CD14-positive monocyte (primary cell): ENCODE data around the gene MDK. TPM values are rescaled to one million over a fixed set of nuclear protein-coding genes. Genes with fewer than 3 reads are reported as not detected.

Source experiments
- DNase-seq, 3 donors: peaks; one replicate each; pipeline ENCODE4 v3.0.0-alpha.2; 2011 to 2022
- H2AFZ ChIP-seq: 2 replicates; pipeline ENCODE4 v1.6.0; 2012; ENCODE audit warnings: mild to moderate bottlenecking, low read depth, low read length, inconsistent platforms; ENCODE audit not compliant: insufficient read depth, poor library complexity, severe bottlenecking
- H3K27ac ChIP-seq, 2 donors: 1 replicate in 1 of 2; 2 replicates in 1 of 2; pipeline ENCODE4 v1.5.1; 2012 to 2013; ENCODE audit warnings: low read length in 2 of 2, control low read depth in 1 of 2, inconsistent platforms in 1 of 2, low read depth in 1 of 2, mild to moderate bottlenecking in 1 of 2
- H3K27me3 ChIP-seq, 2 donors: one replicate each; pipeline versions ENCODE4 v1.6.0 to v1.6.1; 2011 to 2013; ENCODE audit warnings: low read length in 2 of 2; ENCODE audit not compliant: control insufficient read depth in 2 of 2, insufficient read depth in 2 of 2
- H3K36me3 ChIP-seq, 2 donors: replicated peaks in 1 of 2; 1 replicate in 1 of 2; 2 replicates in 1 of 2; pipeline versions ENCODE4 v1.5.1 to v1.6.1; 2012 to 2013; ENCODE audit warnings: low read length in 2 of 2, control low read depth in 1 of 2, inconsistent platforms in 1 of 2, mild to moderate bottlenecking in 1 of 2; ENCODE audit not compliant: insufficient read depth in 2 of 2, control insufficient read depth in 1 of 2
- H3K4me1 ChIP-seq, 2 donors: 1 replicate in 1 of 2; 2 replicates in 1 of 2; pipeline versions ENCODE4 v1.5.1 to v1.6.1; 2012 to 2013; ENCODE audit warnings: low read length in 2 of 2, control low read depth in 1 of 2, inconsistent platforms in 1 of 2, mild to moderate bottlenecking in 1 of 2, moderate library complexity in 1 of 2; ENCODE audit not compliant: insufficient read depth in 2 of 2, control insufficient read depth in 1 of 2
- H3K4me2 ChIP-seq: replicated peaks from 2 replicates; pipeline ENCODE3; 2012; ENCODE audit warnings: low read length, moderate library complexity, mild to moderate bottlenecking; ENCODE audit not compliant: poor library complexity, severe bottlenecking; ENCODE audit errors: extremely low read depth
- H3K4me3 ChIP-seq, 3 experiments: fragments of 200-600 bp in 1 of 3; sonication (generic) in 1 of 3; replicated peaks in 1 of 3; 1 replicate in 2 of 3; 2 replicates in 1 of 3; pipeline ENCODE4 v1.5.1; 2011 to 2013; ENCODE audit warnings: low read length in 3 of 3, mild to moderate bottlenecking in 3 of 3, control low read depth in 2 of 3, low read depth in 2 of 3, inconsistent platforms in 1 of 3, moderate library complexity in 1 of 3
- H3K79me2 ChIP-seq: 2 replicates; pipeline ENCODE4 v1.6.0; 2012; ENCODE audit warnings: mild to moderate bottlenecking, control low read depth, inconsistent platforms, low read length, moderate library complexity; ENCODE audit not compliant: insufficient read depth
- H3K9ac ChIP-seq: 2 replicates; pipeline ENCODE4 v1.6.0; 2017; ENCODE audit warnings: low read length, mild to moderate bottlenecking; ENCODE audit not compliant: insufficient read depth, poor library complexity, severe bottlenecking
- H3K9me3 ChIP-seq, 2 donors: replicated peaks in 1 of 2; 1 replicate in 1 of 2; 2 replicates in 1 of 2; pipeline versions ENCODE4 v1.5.1 to v1.6.1; 2012 to 2013; ENCODE audit warnings: low read length in 2 of 2, control low read depth in 1 of 2; ENCODE audit not compliant: control insufficient read depth in 1 of 2, insufficient read depth in 1 of 2
- H4K20me1 ChIP-seq: 2 replicates; pipeline ENCODE4 v1.6.0; 2012; ENCODE audit warnings: mild to moderate bottlenecking, low read length, control low read depth, moderate library complexity; ENCODE audit not compliant: insufficient read depth
- H3K27ac Mint-ChIP-seq, 7 donors: one replicate each; pipeline ENCODE4 v1.8.0; 2020; ENCODE audit warnings: mild to moderate bottlenecking in 7 of 7, mixed read lengths in 7 of 7, moderate library complexity in 6 of 7, inconsistent platforms in 2 of 7
- H3K27me3 Mint-ChIP-seq, 3 donors: one replicate each; pipeline ENCODE4 v1.8.0; 2021 to 2022; ENCODE audit warnings: low read depth in 3 of 3, mild to moderate bottlenecking in 3 of 3, mixed read lengths in 3 of 3, moderate library complexity in 3 of 3, inconsistent platforms in 1 of 3
- H3K36me3 Mint-ChIP-seq, 2 donors: one replicate each; pipeline ENCODE4 v1.8.0; 2020; ENCODE audit warnings: mixed read lengths in 2 of 2, inconsistent platforms in 1 of 2, mild to moderate bottlenecking in 1 of 2
- H3K4me1 Mint-ChIP-seq: one replicate; pipeline ENCODE4 v1.8.0; 2020; ENCODE audit warnings: mild to moderate bottlenecking, mixed read lengths
- H3K4me3 Mint-ChIP-seq, 2 donors: one replicate each; pipeline ENCODE4 v1.8.0; 2020; ENCODE audit warnings: mild to moderate bottlenecking in 2 of 2, mixed read lengths in 2 of 2, moderate library complexity in 1 of 2
- H3K9me3 Mint-ChIP-seq, 7 donors: one replicate each; pipeline ENCODE4 v1.8.0; 2020 to 2022; ENCODE audit warnings: mixed read lengths in 7 of 7, mild to moderate bottlenecking in 6 of 7, moderate library complexity in 6 of 7, inconsistent platforms in 2 of 7
- CTCF ChIP-seq: fragments of 200-600 bp; IDR thresholded peaks from one replicate; pipeline ENCODE4 v1.8.0; 2022; ENCODE audit warnings: antibody characterized with exemption, mild to moderate bottlenecking
- WGBS: methylation state at CpG from one replicate; pipeline ENCODE4 v1.1.5; 2013; ENCODE audit warnings: missing lambda C conversion rate; ENCODE audit not compliant: insufficient coverage; 5-methylcytosine and 5-hydroxymethylcytosine counted together
- intact Hi-C, 2 donors: fragments of 100-400 bp; cut with micrococcal nuclease; formaldehyde crosslinking; loops; one replicate each; pipeline versions ENCODE4 v1.15.0 to v1.15.1; 2023
- polyA plus RNA-seq, 3 donors: library from polyadenylated mRNA; depleted of rRNA in 1 of 3; unstranded in 2 of 3; stranded (reverse) in 1 of 3; fragments of 300-500 nt in 2 of 3; fragments of >200 nt in 1 of 3; fragmentation: Illumina TruSeq in 2 of 3; gene quantifications; 1 replicate in 2 of 3; 2 replicates in 1 of 3; pipeline ENCODE4 v1.2.3, GENCODE V29; 2012 to 2021

Gene MDK
- polyA plus RNA-seq, 3 donors: 2.8 TPM; not detected in 2

- Histone ChIP-seq H3K4me3 (peak overlapping the region; percentile 72 to 89 (median 83)), H3K36me3 (peaks cover 31 to 33% of the 10 kb centered on the region in 2 donors), H3K9me3 (peaks cover 0 to 6% of the 10 kb centered on the region in 2 donors), H3K4me2 (peak overlapping the region; percentile 99), H3K4me1 (peaks cover 34 to 55% of the 10 kb centered on the region in 2 donors), H3K9ac (peak overlapping the region; percentile 63), H3K27me3 (peaks cover 15 to 25% of the 10 kb centered on the region in 2 donors), H2AFZ (peak overlapping the region; percentile 63), H3K79me2 (no peaks in the 10 kb centered on the region), H3K27ac (peak overlapping the region in 1 of 2 donors; percentile 18), H4K20me1 (peaks cover 72% of the 10 kb centered on the region)
- Mint-ChIP-seq H3K4me1 (peaks cover 35% of the 10 kb centered on the region), H3K9me3 (peaks cover 0 to 21% (median 0%) of the 10 kb centered on the region in 7 donors), H3K27ac (peak overlapping the region in 5 of 7 donors; percentile 19 to 70 (median 61)), H3K27me3 (peaks cover 20 to 56% (median 35%) of the 10 kb centered on the region in 3 donors), H3K4me3 (peak overlapping the region; percentile 83 to 87), H3K36me3 (peaks cover 26 to 29% of the 10 kb centered on the region in 2 donors)
- DNase-seq: peak; percentile 49 to 57 (median 54)
- under 1% methylated on average over 24 of the region's 45 CpGs for WGBS
- no peak for TF ChIP-seq CTCF
- intact Hi-C loops: loop anchor here (10.0 kb wide), 2 partner anchors 154 to 234 kb away; partner anchors contain the start of genes ATG13 (in 1 of the 2) and HARBI1 (in 1 of the 2)
These were observed 975 bp upstream of the MDK start for GRCh38 chr11:46380340-46381047.

DNA sequence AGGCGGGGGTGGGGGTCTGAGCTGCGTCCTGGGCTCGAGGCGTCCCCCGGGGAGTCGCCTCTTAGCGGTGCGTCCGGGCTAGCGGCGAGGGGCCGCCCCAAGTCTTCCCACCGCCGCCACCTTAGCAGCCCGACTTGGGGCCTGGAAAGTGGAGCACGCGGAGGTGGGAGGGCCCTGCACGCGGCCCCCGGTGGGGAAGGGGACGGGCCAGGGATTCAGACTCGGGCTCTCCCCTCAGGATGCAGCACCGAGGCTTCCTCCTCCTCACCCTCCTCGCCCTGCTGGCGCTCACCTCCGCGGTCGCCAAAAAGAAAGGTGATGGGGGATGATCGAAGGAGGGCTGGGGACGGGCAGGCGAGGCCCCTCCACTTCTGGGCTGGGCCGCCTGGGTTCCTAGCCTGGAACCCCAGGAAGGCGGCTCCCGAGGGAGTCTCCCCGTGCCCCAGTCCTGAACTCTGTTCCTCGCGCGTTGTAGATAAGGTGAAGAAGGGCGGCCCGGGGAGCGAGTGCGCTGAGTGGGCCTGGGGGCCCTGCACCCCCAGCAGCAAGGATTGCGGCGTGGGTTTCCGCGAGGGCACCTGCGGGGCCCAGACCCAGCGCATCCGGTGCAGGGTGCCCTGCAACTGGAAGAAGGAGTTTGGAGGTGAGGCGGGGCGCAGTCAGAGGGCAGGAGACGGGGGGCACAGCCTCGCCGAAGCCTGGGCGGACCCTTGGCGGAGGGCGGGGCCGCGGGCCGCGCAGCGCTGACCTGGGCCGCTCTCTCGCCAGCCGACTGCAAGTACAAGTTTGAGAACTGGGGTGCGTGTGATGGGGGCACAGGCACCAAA lies 563 bp downstream of the MDK start:
- Histone ChIP-seq H3K9ac (no peak overlapping the region), H2AFZ (peak overlapping the region; percentile 21), H4K20me1 (peaks cover 56% of the 10 kb centered on the region), H3K9me3 (peaks cover 0 to 6% of the 10 kb centered on the region in 2 donors), H3K4me3 (peak overlapping the region in 2 of 3 experiments; percentile 7 to 62), H3K27me3 (peaks cover 15 to 31% of the 10 kb centered on the region in 2 donors), H3K4me2 (peak overlapping the region; percentile 99), H3K79me2 (no peaks in the 10 kb centered on the region), H3K27ac (no peak overlapping the region), H3K4me1 (peaks cover 34 to 49% of the 10 kb centered on the region in 2 donors), H3K36me3 (peaks cover 16 to 17% of the 10 kb centered on the region in 2 donors)
- H3K27ac Mint-ChIP-seq: peak overlapping the region in 1 of 7 donors; percentile 15
- under 1% methylated on average over 53 of the region's 66 CpGs for WGBS
- intact Hi-C loops: loop anchor here (10.0 kb wide), 2 partner anchors 153 to 233 kb away; partner anchors contain the start of genes ATG13 (in 1 of the 2) and HARBI1 (in 1 of the 2)
- DNase-seq: no peak
- H3K36me3 Mint-ChIP-seq: peaks cover 13 to 15% of the 10 kb centered on the region in 2 donors
- peak overlapping the region; percentile 61 to 78 for H3K4me3 Mint-ChIP-seq
- peaks cover 0 to 23% (median 2%) of the 10 kb centered on the region in 7 donors for H3K9me3 Mint-ChIP-seq
- TF ChIP-seq CTCF: no peak
- peaks cover 35% of the 10 kb centered on the region for H3K4me1 Mint-ChIP-seq
- H3K27me3 Mint-ChIP-seq: peaks cover 30 to 68% (median 46%) of the 10 kb centered on the region in 3 donors
